Activated CD4-positive, alpha-beta memory T cell treated with anti-CD3 and anti-CD28 coated beads for 36 hours (primary cell): Measurements from ENCODE around the gene ZNF655. TPM values are rescaled to one million over a fixed set of nuclear protein-coding genes. Genes with fewer than 3 reads are reported as not detected.
A peak's percentile ranks its signal among the peaks of the same experiment; 100 is the strongest.

Experiments
- CTCF ChIA-PET: fragments of 350-600 bp; sonication (Branson Sonifier 250); formaldehyde crosslinking; loops from one replicate; lab custom pipeline; 2021; ENCODE audit warnings: antibody characterized with exemption, inconsistent platforms; lab: Charles Lee
- POLR2A ChIA-PET: fragments of 350-600 bp; sonication (Branson Sonifier 250); formaldehyde crosslinking; loops from one replicate; lab custom pipeline; 2021; ENCODE audit warnings: antibody characterized with exemption; lab: Charles Lee
- DNase-seq: peaks from one replicate; pipeline ENCODE4 v3.0.0-alpha.2; 2020
- H3K27ac Mint-ChIP-seq: one replicate; pipeline ENCODE4 v1.8.0; 2021; ENCODE audit warnings: mixed read lengths
- H3K27me3 Mint-ChIP-seq: one replicate; pipeline ENCODE4 v1.8.0; 2021; ENCODE audit warnings: mixed read lengths
- H3K36me3 Mint-ChIP-seq: one replicate; pipeline ENCODE4 v1.8.0; 2021; ENCODE audit warnings: mixed read lengths
- H3K4me1 Mint-ChIP-seq: one replicate; pipeline ENCODE4 v1.8.0; 2021; ENCODE audit warnings: low read depth, mixed read lengths
- H3K4me3 Mint-ChIP-seq: one replicate; pipeline ENCODE4 v1.8.0; 2021; ENCODE audit warnings: mild to moderate bottlenecking, mixed read lengths
- H3K9me3 Mint-ChIP-seq: one replicate; pipeline ENCODE4 v1.8.0; 2021; ENCODE audit warnings: mixed read lengths
- intact Hi-C: fragments of 100-400 bp; cut with micrococcal nuclease; formaldehyde crosslinking; loops from one replicate; pipeline ENCODE4 v1.15.1; 2023
- total RNA-seq, 2 experiments: library from RNA; stranded (reverse); gene quantifications; one replicate each; pipeline ENCODE4 v1.2.3, GENCODE V29; 2021

ZNF655 gene
- total RNA-seq, 2 experiments from 2014 or later: 47.9 to 49.8 TPM

GRCh38 chr7:99594948-99595745, 36.7 kb downstream of the ZNF655 start:
- Mint-ChIP-seq H3K27me3 (no peaks in the 10 kb centered on the region), H3K4me3 (no peak overlapping the region), H3K36me3 (no peaks in the 10 kb centered on the region), H3K27ac (no peak overlapping the region), H3K9me3 (no peaks in the 10 kb centered on the region), H3K4me1 (no peaks in the 10 kb centered on the region)
- ChIA-PET CTCF (no interaction called here), POLR2A (no interaction called here)
- intact Hi-C loops: no loop called here
- no peak for DNase-seq

- Mint-ChIP-seq H3K27ac (no peak overlapping the region), H3K4me3 (no peak overlapping the region), H3K9me3 (no peaks in the 10 kb centered on the region), H3K27me3 (no peaks in the 10 kb centered on the region), H3K36me3 (no peaks in the 10 kb centered on the region), H3K4me1 (no peaks in the 10 kb centered on the region)
- ChIA-PET CTCF (no interaction called here), POLR2A (no interaction called here)
- intact Hi-C loops: no loop called here
- no peak for DNase-seq
Observed at GRCh38 chr7:99596408-99596955, 38.0 kb downstream of the ZNF655 start.

- no peak within 1 kb of the TSS for H3K4me3 Mint-ChIP-seq
- CTCF ChIA-PET: interaction anchor here (0.6 kb wide), 1 partner anchor 17 kb away, joined by 3 read pairs; no protein-coding TSS in a partner anchor
Observed at GRCh38 chr7:99597762-99598501, 39.5 kb downstream of the ZNF655 start, which contains the start of gene TMEM225B. Gene TMEM225B (plus strand): TSS chr7:99598267. CDS start chr7:99604389, 6,122 bp downstream.

GRCh38 chr7:99599836-99600235, 41.4 kb downstream of the ZNF655 start:
- no peak overlapping the region for H3K4me3 Mint-ChIP-seq
- H3K9me3 Mint-ChIP-seq: no peaks in the 10 kb centered on the region
- H3K4me1 Mint-ChIP-seq: no peaks in the 10 kb centered on the region
- H3K27ac Mint-ChIP-seq: no peak overlapping the region
- CTCF ChIA-PET: interaction anchor here (0.6 kb wide), 1 partner anchor 1174 kb away, joined by 3 read pairs; no protein-coding TSS in a partner anchor
- POLR2A ChIA-PET: no interaction called here
- H3K27me3 Mint-ChIP-seq: no peaks in the 10 kb centered on the region
- intact Hi-C loops: no loop called here
- no peak for DNase-seq
- no peaks in the 10 kb centered on the region for H3K36me3 Mint-ChIP-seq

More at GRCh38 chr7:99597762-99598501, 39.5 kb downstream of the ZNF655 start, which contains the start of gene TMEM225B:
- H3K27me3 Mint-ChIP-seq: no peaks in the 10 kb centered on the region
- DNase-seq: peak; percentile 54
- H3K27ac Mint-ChIP-seq: no peak within 1 kb of the TSS
- H3K9me3 Mint-ChIP-seq: no peaks in the 10 kb centered on the region
- intact Hi-C loops: no loop called here
- H3K4me1 Mint-ChIP-seq: no peaks in the 10 kb centered on the region
- POLR2A ChIA-PET: interaction anchor here (0.7 to 1.3 kb wide), 2 partner anchors 18 to 34 kb away, joined by 3 to 5 read pairs; no protein-coding TSS in a partner anchor
- no peaks in the 10 kb centered on the region for H3K36me3 Mint-ChIP-seq

- intact Hi-C loops: no loop called here
- no peak overlapping the region for H3K27ac Mint-ChIP-seq
- no peak for DNase-seq
- H3K9me3 Mint-ChIP-seq: no peaks in the 10 kb centered on the region
- H3K36me3 Mint-ChIP-seq: no peaks in the 10 kb centered on the region
- ChIA-PET POLR2A (no interaction called here), CTCF (no interaction called here)
- H3K4me1 Mint-ChIP-seq: no peaks in the 10 kb centered on the region
- H3K4me3 Mint-ChIP-seq: no peak overlapping the region
- no peaks in the 10 kb centered on the region for H3K27me3 Mint-ChIP-seq
Observed at GRCh38 chr7:99601656-99602310, 43.3 kb downstream of the ZNF655 start.

GRCh38 chr7:99605527-99605926, 47.1 kb downstream of the ZNF655 start:
- no peak for DNase-seq
- no peaks in the 10 kb centered on the region for H3K9me3 Mint-ChIP-seq
- ChIA-PET CTCF (no interaction called here), POLR2A (no interaction called here)
- intact Hi-C loops: no loop called here
- no peaks in the 10 kb centered on the region for H3K4me1 Mint-ChIP-seq
- no peaks in the 10 kb centered on the region for H3K36me3 Mint-ChIP-seq
- H3K27ac Mint-ChIP-seq: no peak overlapping the region
- H3K27me3 Mint-ChIP-seq: no peaks in the 10 kb centered on the region
- H3K4me3 Mint-ChIP-seq: no peak overlapping the region

- Mint-ChIP-seq H3K9me3 (no peaks in the 10 kb centered on the region), H3K4me3 (no peak overlapping the region), H3K36me3 (no peaks in the 10 kb centered on the region), H3K27me3 (no peaks in the 10 kb centered on the region), H3K4me1 (no peaks in the 10 kb centered on the region), H3K27ac (no peak overlapping the region)
- CTCF ChIA-PET: no interaction called here
- POLR2A ChIA-PET: no interaction called here
- intact Hi-C loops: no loop called here
- DNase-seq: no peak
Observed at GRCh38 chr7:99606531-99606930, 48.1 kb downstream of the ZNF655 start.

GRCh38 chr7:99607548-99607947, 49.1 kb downstream of the ZNF655 start:
- no peak for DNase-seq
- ChIA-PET POLR2A (no interaction called here), CTCF (no interaction called here)
- Mint-ChIP-seq H3K9me3 (no peaks in the 10 kb centered on the region), H3K4me1 (no peaks in the 10 kb centered on the region), H3K4me3 (no peak overlapping the region), H3K27ac (no peak overlapping the region), H3K36me3 (no peaks in the 10 kb centered on the region), H3K27me3 (no peaks in the 10 kb centered on the region)
- intact Hi-C loops: no loop called here

GRCh38 chr7:99614495-99614894, 56.1 kb downstream of the ZNF655 start:
- no peak for DNase-seq
- H3K4me3 Mint-ChIP-seq: no peak overlapping the region
- peaks cover 36% of the 10 kb centered on the region for H3K4me1 Mint-ChIP-seq
- H3K27me3 Mint-ChIP-seq: no peaks in the 10 kb centered on the region
- H3K36me3 Mint-ChIP-seq: peaks cover 12% of the 10 kb centered on the region
- no peak overlapping the region for H3K27ac Mint-ChIP-seq
- no peaks in the 10 kb centered on the region for H3K9me3 Mint-ChIP-seq
- ChIA-PET CTCF (no interaction called here), POLR2A (interaction anchor here (2.2 kb wide), 1 partner anchor 56 kb away, joined by 11 read pairs; the partner anchor contains the start of gene ZNF655)
- intact Hi-C loops: no loop called here

- H3K36me3 Mint-ChIP-seq: peaks cover 24% of the 10 kb centered on the region
- H3K27me3 Mint-ChIP-seq: no peaks in the 10 kb centered on the region
- intact Hi-C loops: loop anchor here (1.0 to 2.0 kb wide), 4 partner anchors 57 to 143 kb away; partner anchors contain the start of genes ZKSCAN5 and ZNF655
- H3K27ac Mint-ChIP-seq: peak overlapping the region; percentile 92
- no peaks in the 10 kb centered on the region for H3K9me3 Mint-ChIP-seq
- CTCF ChIA-PET: interaction anchor here (0.8 to 2.5 kb wide), 5 partner anchors 11 to 364 kb away, joined by 3 to 5 read pairs (median 4); no protein-coding TSS in a partner anchor
- peak overlapping the region; percentile 95 for H3K4me3 Mint-ChIP-seq
- peaks cover 39% of the 10 kb centered on the region for H3K4me1 Mint-ChIP-seq
- no peak for DNase-seq
- POLR2A ChIA-PET: interaction anchor here (1.0 to 2.3 kb wide), 7 partner anchors 9 to 116 kb away, joined by 4 to 11 read pairs (median 5); partner anchors contain the start of genes FAM200A, TMEM225B, ZNF394 and ZNF655
Observed at GRCh38 chr7:99615989-99616358, 57.5 kb downstream of the ZNF655 start.
